Neuronal stem cell (in vitro differentiated cells): ENCODE data around the gene PIR.

Experiments used
- DNase-seq: peaks from one replicate; pipeline ENCODE4 v3.0.0-alpha.2; 2013; ENCODE audit warnings: low spot score
- H2AFZ ChIP-seq: one replicate; pipeline ENCODE4 v1.6.1; 2013; ENCODE audit warnings: mild to moderate bottlenecking, low read length, inconsistent platforms
- H2AK5ac ChIP-seq: 2 replicates; pipeline ENCODE4 v1.6.1; 2013; ENCODE audit warnings: low read depth, mild to moderate bottlenecking, inconsistent platforms, low read length, moderate library complexity, mixed read lengths
- H2BK120ac ChIP-seq: 2 replicates; pipeline ENCODE4 v1.6.1; 2013; ENCODE audit warnings: low read depth, mild to moderate bottlenecking, inconsistent platforms, low read length, moderate library complexity, mixed read lengths
- H2BK12ac ChIP-seq: one replicate; pipeline ENCODE4 v1.6.1; 2013; ENCODE audit warnings: low read length, inconsistent platforms
- H2BK15ac ChIP-seq: 2 replicates; pipeline ENCODE4 v1.6.1; 2013; ENCODE audit warnings: mild to moderate bottlenecking, low read length, inconsistent platforms, mixed read lengths
- H2BK5ac ChIP-seq: one replicate; pipeline ENCODE4 v1.6.1; 2013; ENCODE audit warnings: inconsistent platforms, mild to moderate bottlenecking, low read length, moderate library complexity
- H3K14ac ChIP-seq: one replicate; pipeline ENCODE4 v1.6.1; 2013; ENCODE audit warnings: low read length, inconsistent platforms
- H3K18ac ChIP-seq: 2 replicates; pipeline ENCODE4 v1.6.1; 2013; ENCODE audit warnings: low read length, inconsistent platforms
- H3K23ac ChIP-seq: 2 replicates; pipeline ENCODE4 v1.6.1; 2013; ENCODE audit warnings: low read depth, mild to moderate bottlenecking, mixed read lengths, low read length, inconsistent platforms; ENCODE audit not compliant: poor library complexity
- H3K27ac ChIP-seq: replicated peaks from 3 replicates; pipeline ENCODE4 v1.5.1; 2013; ENCODE audit warnings: low read length, inconsistent platforms
- H3K27me3 ChIP-seq, 3 experiments: 2 replicates each; pipeline ENCODE4 v1.6.1; 2013; ENCODE audit warnings: low read length in 3 of 3, mild to moderate bottlenecking in 2 of 3, inconsistent platforms in 1 of 3, low read depth in 1 of 3, mixed read lengths in 1 of 3, moderate library complexity in 1 of 3; ENCODE audit not compliant: control insufficient read depth in 3 of 3, insufficient read depth in 3 of 3
- H3K36me3 ChIP-seq, 2 donors: replicated peaks in 1 of 2; 2 replicates each; pipeline ENCODE4 v1.6.1; 2013; ENCODE audit warnings: low read length in 2 of 2; ENCODE audit not compliant: control insufficient read depth in 2 of 2, insufficient read depth in 2 of 2
- H3K4ac ChIP-seq: 2 replicates; pipeline ENCODE4 v1.6.1; 2013; ENCODE audit warnings: inconsistent platforms, mild to moderate bottlenecking, low read length, moderate library complexity
- H3K4me1 ChIP-seq, 2 donors: 1 replicate in 1 of 2; 2 replicates in 1 of 2; pipeline ENCODE4 v1.6.1; 2013; ENCODE audit warnings: low read length in 2 of 2, low read depth in 1 of 2; ENCODE audit not compliant: control insufficient read depth in 2 of 2, insufficient read depth in 1 of 2
- H3K4me2 ChIP-seq: one replicate; pipeline ENCODE4 v1.6.1; 2013; ENCODE audit warnings: mild to moderate bottlenecking, low read length, inconsistent platforms; ENCODE audit not compliant: insufficient read depth, poor library complexity, severe bottlenecking
- H3K4me3 ChIP-seq, 2 donors: 2 replicates each; pipeline ENCODE4 v1.5.1; 2013; ENCODE audit warnings: low read length in 2 of 2, mild to moderate bottlenecking in 2 of 2, inconsistent platforms in 1 of 2, moderate library complexity in 1 of 2
- H3K79me1 ChIP-seq: one replicate; pipeline ENCODE4 v1.6.1; 2013; ENCODE audit warnings: low read depth, mild to moderate bottlenecking, inconsistent platforms, low read length, moderate library complexity
- H3K9ac ChIP-seq: one replicate; pipeline ENCODE4 v1.6.1; 2013; ENCODE audit warnings: mild to moderate bottlenecking, low read depth, low read length, inconsistent platforms; ENCODE audit not compliant: poor library complexity
- H3K9me3 ChIP-seq, 2 donors: replicated peaks in 1 of 2; 2 replicates each; pipeline versions ENCODE3 to v1.6.1; 2013; ENCODE audit warnings: low read length in 2 of 2, mild to moderate bottlenecking in 2 of 2, inconsistent platforms in 1 of 2, low read depth in 1 of 2, mixed read lengths in 1 of 2, moderate library complexity in 1 of 2; ENCODE audit not compliant: control insufficient read depth in 2 of 2, insufficient read depth in 1 of 2
- H4K8ac ChIP-seq: one replicate; pipeline ENCODE4 v1.6.1; 2013; ENCODE audit warnings: low read depth, mild to moderate bottlenecking, inconsistent platforms, low read length, moderate library complexity
- H4K91ac ChIP-seq: one replicate; pipeline ENCODE4 v1.6.1; 2013; ENCODE audit warnings: low read length, low read depth, mild to moderate bottlenecking, inconsistent platforms; ENCODE audit not compliant: poor library complexity
- WGBS, 2 donors: extraction: QIAGEN DNeasy Blood & Tissue Kit; methylation state at CpG; one replicate each; pipeline ENCODE4 v1.1.7; 2013; ENCODE audit warnings: missing lambda C conversion rate in 2 of 2, mixed read lengths in 1 of 2; ENCODE audit not compliant: insufficient read length in 2 of 2, insufficient replicate concordance in 1 of 2; ENCODE audit errors: extremely low coverage in 2 of 2; 5-methylcytosine and 5-hydroxymethylcytosine counted together

The PIR gene

GRCh38 chrX:15496824-15497223 is 3.7 kb upstream of the PIR start:
- H2BK12ac ChIP-seq, result no peak overlapping the region
- no peak overlapping the region for H3K14ac ChIP-seq
- H3K23ac ChIP-seq, result no peak overlapping the region
- no peaks in the 10 kb centered on the region for H3K79me1 ChIP-seq
- no peak overlapping the region for H2BK5ac ChIP-seq
- no peak overlapping the region for H2AK5ac ChIP-seq
- no peak overlapping the region for H2AFZ ChIP-seq
- no CpG with 5 or more reads among the region's 4 CpGs for WGBS, 2 donors
- H3K4me3 ChIP-seq, result no peak overlapping the region
- H3K9ac ChIP-seq, result no peak overlapping the region
- H2BK15ac ChIP-seq, result no peak overlapping the region
- H4K91ac ChIP-seq, result no peak overlapping the region
- H3K18ac ChIP-seq, result no peak overlapping the region
- no peaks in the 10 kb centered on the region for H3K36me3 ChIP-seq
- DNase-seq, result no peak
- H3K27me3 ChIP-seq, result no peaks in the 10 kb centered on the region
- H4K8ac ChIP-seq, result no peak overlapping the region
- H3K4ac ChIP-seq, result no peak overlapping the region
- no peak overlapping the region for H3K4me2 ChIP-seq
- H2BK120ac ChIP-seq, result no peak overlapping the region
- no peak overlapping the region for H3K27ac ChIP-seq
- peaks cover under 1 to 6% of the 10 kb centered on the region in 2 donors for H3K4me1 ChIP-seq
- no peaks in the 10 kb centered on the region for H3K9me3 ChIP-seq

- H3K4me2 ChIP-seq, result no peak overlapping the region
- no peak overlapping the region for H3K4me3 ChIP-seq
- no peak overlapping the region for H2BK15ac ChIP-seq
- H3K9me3 ChIP-seq, result no peaks in the 10 kb centered on the region
- H4K91ac ChIP-seq, result no peak overlapping the region
- no peak overlapping the region for H3K14ac ChIP-seq
- H2AFZ ChIP-seq, result no peak overlapping the region
- H2BK5ac ChIP-seq, result no peak overlapping the region
- no peak overlapping the region for H3K27ac ChIP-seq
- no peak overlapping the region for H3K18ac ChIP-seq
- H4K8ac ChIP-seq, result no peak overlapping the region
- DNase-seq, result no peak
- H2BK12ac ChIP-seq, result no peak overlapping the region
- no peak overlapping the region for H2BK120ac ChIP-seq
- H3K23ac ChIP-seq, result no peak overlapping the region
- no peaks in the 10 kb centered on the region for H3K27me3 ChIP-seq
- no CpG with 5 or more reads among the region's 4 CpGs for WGBS, 2 donors
- H3K4me1 ChIP-seq, result peaks cover 3 to 6% of the 10 kb centered on the region in 2 donors
- H3K4ac ChIP-seq, result no peak overlapping the region
- no peaks in the 10 kb centered on the region for H3K79me1 ChIP-seq
- H3K36me3 ChIP-seq, result peaks cover 0 to under 1% of the 10 kb centered on the region in 2 donors
- no peak overlapping the region for H2AK5ac ChIP-seq
- no peak overlapping the region for H3K9ac ChIP-seq
Observed at GRCh38 chrX:15495801-15496200, 2.7 kb upstream of the PIR start.

- Histone ChIP-seq H3K27me3 (no peaks in the 10 kb centered on the region), H3K4me3 (peak overlapping the region; percentile 60 to 79), H2BK120ac (no peak overlapping the region), H2BK12ac (no peak overlapping the region), H2AFZ (peak overlapping the region; percentile 96), H3K14ac (no peak overlapping the region), H2BK5ac (no peak overlapping the region), H3K4me2 (peak overlapping the region; percentile 47), H3K9me3 (no peaks in the 10 kb centered on the region), H4K8ac (no peak overlapping the region), H3K18ac (no peak overlapping the region), H4K91ac (no peak overlapping the region), H3K79me1 (no peaks in the 10 kb centered on the region), H3K4me1 (peaks cover 3 to 6% of the 10 kb centered on the region in 2 donors), H3K4ac (no peak overlapping the region), H2AK5ac (no peak overlapping the region), H3K27ac (no peak overlapping the region), H3K23ac (no peak overlapping the region), H3K36me3 (peaks cover 2 to 20% of the 10 kb centered on the region in 2 donors), H3K9ac (no peak overlapping the region), H2BK15ac (no peak overlapping the region)
- WGBS, 2 donors, result no CpG with 5 or more reads among the region's 5 CpGs
- DNase-seq, result no peak
Observed at GRCh38 chrX:15492469-15492868, 664 bp downstream of the PIR start.

GRCh38 chrX:15483891-15484290 is 9.2 kb downstream of the PIR start:
- no peak for DNase-seq
- H3K4me3 ChIP-seq, result no peak overlapping the region
- no peak overlapping the region for H3K14ac ChIP-seq
- H2BK12ac ChIP-seq, result no peak overlapping the region
- H4K91ac ChIP-seq, result no peak overlapping the region
- H3K27me3 ChIP-seq, result no peaks in the 10 kb centered on the region
- no peak overlapping the region for H2AK5ac ChIP-seq
- no peak overlapping the region for H4K8ac ChIP-seq
- H3K9me3 ChIP-seq, result peaks cover 0 to 4% of the 10 kb centered on the region in 2 donors
- H2AFZ ChIP-seq, result no peak overlapping the region
- peaks cover 0 to 13% of the 10 kb centered on the region in 2 donors for H3K36me3 ChIP-seq
- no peaks in the 10 kb centered on the region for H3K79me1 ChIP-seq
- H3K4ac ChIP-seq, result no peak overlapping the region
- no peak overlapping the region for H2BK5ac ChIP-seq
- no peak overlapping the region for H2BK15ac ChIP-seq
- no peak overlapping the region for H3K4me2 ChIP-seq
- no peak overlapping the region for H3K27ac ChIP-seq
- no peak overlapping the region for H3K23ac ChIP-seq
- no CpG with 5 or more reads among the region's 2 CpGs for WGBS, 2 donors
- no peak overlapping the region for H3K9ac ChIP-seq
- peaks cover 0 to 2% of the 10 kb centered on the region in 2 donors for H3K4me1 ChIP-seq
- H3K18ac ChIP-seq, result no peak overlapping the region
- no peak overlapping the region for H2BK120ac ChIP-seq
